HCT116 (cell line): ENCODE data around the gene COBLL1. TPM values are rescaled to one million over a fixed set of nuclear protein-coding genes. Genes with fewer than 3 reads are reported as not detected.

ENCODE experiments used
- ATAC-seq: fragments of 200-7000 bp; cut with Tn5 transposase; 2 replicates; pipeline ENCODE4 v1.9.1; 2020; ENCODE audit warnings: mild to moderate bottlenecking, moderate library complexity
- BruUV-seq: library from RNA; stranded (reverse); fragments of 400-500 nt; replicated peaks from 2 replicates; lab custom pipeline; 2021; lab: Mats Ljungman, UMichigan
- CTCF ChIA-PET: fragments of 300-600 bp; sonication (Branson Sonifier 250); formaldehyde crosslinking; loops from one replicate; lab custom pipeline; 2021; ENCODE audit warnings: antibody characterized with exemption; lab: Charles Lee
- POLR2A ChIA-PET: fragments of 300-600, 350-600 bp; sonication (Branson Sonifier 250); formaldehyde crosslinking; loops from one replicate; lab custom pipeline; 2021; ENCODE audit warnings: antibody characterized with exemption; lab: Charles Lee
- RAD21 ChIA-PET, 2 experiments: fragments of 300-600 bp; sonication (Branson Sonifier 250); formaldehyde crosslinking; loops; one replicate each; lab custom pipeline; 2023; ENCODE audit warnings: low total read pairs in 2 of 2; ENCODE audit not compliant: uncharacterized antibody in 2 of 2, unreplicated experiment in 2 of 2, low non-redundant PET in 1 of 2; lab: Charles Lee
- DNase-seq: peaks from one replicate; pipeline ENCODE4 v3.0.0-alpha.2; 2010; ENCODE audit warnings: low read depth, low spot score
- H2AFZ ChIP-seq: fragments of 200-600 bp; shearing (Covaris generic), sonication (generic); 2 replicates; pipeline ENCODE4 v1.6.1; 2017; ENCODE audit warnings: low read depth, mixed run types, mixed read lengths, antibody characterized with exemption, low read length; ENCODE audit not compliant: poor library complexity, severe bottlenecking
- H3K27ac ChIP-seq: 2 replicates; pipeline ENCODE4 v1.5.1; 2012; ENCODE audit warnings: low read depth, low read length
- H3K27me3 ChIP-seq: fragments of 200-600 bp; sonication (generic); 2 replicates; pipeline ENCODE4 v1.6.1; 2016; ENCODE audit warnings: mixed run types, low read length, mixed read lengths; ENCODE audit not compliant: insufficient read depth
- H3K36me3 ChIP-seq, 2 experiments: fragments of 200-500 bp in 1 of 2; fragments of 200-600 bp in 1 of 2; sonication (Bioruptor generic) in 1 of 2; sonication (generic) in 1 of 2; 2 replicates each; pipeline versions ENCODE4 v1.5.1 to v1.6.1; 2014 to 2016; ENCODE audit warnings: low read length in 2 of 2, inconsistent platforms in 1 of 2, mixed read lengths in 1 of 2, mixed run types in 1 of 2; ENCODE audit not compliant: insufficient read depth in 2 of 2, control insufficient read depth in 1 of 2
- H3K4me1 ChIP-seq, 2 experiments: fragments of 200-600 bp in 1 of 2; sonication (generic) in 1 of 2; 2 replicates each; pipeline versions ENCODE4 v1.5.1 to v1.6.1; 2012 to 2017; ENCODE audit warnings: low read length in 2 of 2, inconsistent platforms in 1 of 2, mild to moderate bottlenecking in 1 of 2, mixed read lengths in 1 of 2, mixed run types in 1 of 2, moderate library complexity in 1 of 2; ENCODE audit not compliant: insufficient read depth in 2 of 2, control insufficient read depth in 1 of 2
- H3K4me2 ChIP-seq: fragments of 200-600 bp; sonication (generic); 2 replicates; pipeline ENCODE4 v1.6.1; 2017; ENCODE audit warnings: mixed run types, low read length, mixed read lengths
- H3K4me3 ChIP-seq, 2 experiments: fragments of 200-600 bp in 1 of 2; sonication (generic) in 1 of 2; replicated peaks in 1 of 2; 2 replicates each; pipeline ENCODE4 v1.5.1; 2011 to 2016; ENCODE audit warnings: low read length in 2 of 2, control low read depth in 1 of 2, low read depth in 1 of 2, mild to moderate bottlenecking in 1 of 2, mixed read lengths in 1 of 2, mixed run types in 1 of 2
- H3K79me2 ChIP-seq: fragments of 200-600 bp; sonication (generic); 2 replicates; pipeline ENCODE4 v1.6.1; 2017; ENCODE audit warnings: mild to moderate bottlenecking, mixed run types, low read length, moderate library complexity, mixed read lengths; ENCODE audit not compliant: insufficient read depth
- H3K9ac ChIP-seq: fragments of 200-600 bp; sonication (generic); 2 replicates; pipeline ENCODE4 v1.6.1; 2016; ENCODE audit warnings: low read length, mixed read lengths
- H3K9me2 ChIP-seq: fragments of 200-600 bp; sonication (generic), shearing (Covaris generic); 2 replicates; pipeline ENCODE4 v1.6.1; 2017; ENCODE audit warnings: mixed run types, mild to moderate bottlenecking, moderate library complexity; ENCODE audit not compliant: insufficient read depth
- H3K9me3 ChIP-seq, 2 experiments: fragments of 200-500 bp in 1 of 2; fragments of 200-600 bp in 1 of 2; sonication (Bioruptor generic) in 1 of 2; sonication (generic) in 1 of 2; 2 replicates each; pipeline ENCODE4 v1.6.1; 2014 to 2017; ENCODE audit warnings: low read length in 2 of 2, mixed read lengths in 2 of 2, inconsistent platforms in 1 of 2, low read depth in 1 of 2, mild to moderate bottlenecking in 1 of 2, mixed run types in 1 of 2, moderate library complexity in 1 of 2; ENCODE audit not compliant: control insufficient read depth in 1 of 2, insufficient read depth in 1 of 2
- H4K20me1 ChIP-seq: fragments of 200-600 bp; sonication (generic), shearing (Covaris generic); 2 replicates; pipeline ENCODE4 v1.6.1; 2017; ENCODE audit warnings: mixed run types, mild to moderate bottlenecking, moderate library complexity; ENCODE audit not compliant: insufficient read depth
- CEBPB ChIP-seq: IDR thresholded peaks from 2 replicates; pipeline ENCODE4 v1.6.1; 2012; ENCODE audit warnings: low read depth
- EGR1 ChIP-seq: IDR thresholded peaks from 2 replicates; pipeline ENCODE4 v1.6.1; 2012; ENCODE audit warnings: low read depth
- ELF1 ChIP-seq: IDR thresholded peaks from 2 replicates; pipeline ENCODE4 v1.6.1; 2012; ENCODE audit warnings: low read depth, borderline replicate concordance
- EZH2phosphoT487 ChIP-seq: fragments of 200-600 bp; IDR thresholded peaks from 2 replicates; pipeline ENCODE4 v1.6.1; 2018; ENCODE audit warnings: antibody characterized with exemption, borderline replicate concordance
- SRF ChIP-seq: IDR thresholded peaks from 2 replicates; pipeline ENCODE4 v1.6.1; 2012; ENCODE audit warnings: low read depth
- TCF7L2 ChIP-seq: IDR thresholded peaks from 2 replicates; pipeline ENCODE4 v1.7.0; 2011; ENCODE audit warnings: borderline replicate concordance, inconsistent platforms; ENCODE audit not compliant: insufficient read depth, insufficient read length; ENCODE audit errors: extremely low read depth
- YY1 ChIP-seq: IDR thresholded peaks from 2 replicates; pipeline ENCODE4 v1.6.1; 2011; ENCODE audit warnings: low read length, low read depth, moderate library complexity, mild to moderate bottlenecking; ENCODE audit not compliant: insufficient replicate concordance; ENCODE audit errors: extremely low read depth
- intact Hi-C: fragments of 100-400 bp; cut with micrococcal nuclease; formaldehyde crosslinking; loops from 2 replicates; pipeline ENCODE4 v1.10.0; 2022
- total RNA-seq: library from RNA; stranded (reverse); gene quantifications from one replicate; pipeline ENCODE4 v1.2.1, GENCODE V29; 2021; ENCODE audit not compliant: unreplicated experiment
- TF ChIP-seq, protein P1 (sequence below), 3 experiments: fragments of 200-600 bp in 1 of 3; sonication (generic) in 1 of 3; IDR thresholded peaks in 2 of 3; conservative IDR thresholded peaks in 1 of 3; 2 replicates each; pipeline ENCODE4 v1.5.1; 2012 to 2017; ENCODE audit warnings: low read depth in 2 of 3, low read length in 2 of 3, antibody characterized with exemption in 1 of 3, borderline replicate concordance in 1 of 3, control low read depth in 1 of 3, mild to moderate bottlenecking in 1 of 3, mixed read lengths in 1 of 3, mixed run types in 1 of 3, moderate library complexity in 1 of 3; ENCODE audit not compliant: insufficient read depth in 1 of 3
- TF ChIP-seq, protein P2 (sequence below): IDR thresholded peaks from 2 replicates; pipeline ENCODE4 v1.6.1; 2012; ENCODE audit warnings: low read depth

Gene COBLL1
- total RNA-seq, 1 experiment from 2014 or later: 3.6 TPM

DNA sequence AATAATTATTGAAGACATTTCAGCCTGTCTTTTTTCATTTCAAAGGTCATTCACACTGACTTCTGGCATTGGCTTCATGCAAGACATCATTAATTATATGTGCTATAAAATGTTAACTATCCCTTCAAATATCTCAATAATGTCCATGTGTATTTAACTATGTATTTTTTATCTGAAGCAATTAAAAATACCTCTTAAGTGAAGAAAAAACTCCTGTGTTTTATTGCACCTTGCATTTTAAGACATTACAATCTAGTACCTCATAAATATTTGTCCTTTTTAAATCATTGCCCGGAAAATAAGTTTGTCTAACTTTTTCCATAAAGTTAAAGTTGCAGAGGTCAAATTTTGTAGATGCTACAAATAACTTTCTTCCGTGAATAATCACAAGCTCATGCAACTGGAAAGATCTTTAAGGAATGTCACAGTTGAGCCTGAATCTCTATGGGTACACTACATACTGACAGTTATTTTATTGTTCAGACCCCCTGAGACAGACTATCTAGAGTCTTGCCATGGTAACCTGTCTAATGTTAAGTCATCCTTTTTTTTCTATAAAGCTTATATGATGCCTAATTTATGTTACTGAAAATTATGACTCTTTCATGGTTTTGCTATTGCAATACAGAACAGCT, 38.4 kb upstream of the COBLL1 start:
- H3K9ac ChIP-seq: no peak overlapping the region
- H3K36me3 ChIP-seq: no peaks in the 10 kb centered on the region
- intact Hi-C loops: no loop called here
- ChIA-PET CTCF (no interaction called here), RAD21 (no interaction called here)
- BruUV-seq: no TSS peak
- no peak overlapping the region for H2AFZ ChIP-seq
- H4K20me1 ChIP-seq: no peaks in the 10 kb centered on the region
- no peaks in the 10 kb centered on the region for H3K9me2 ChIP-seq
- no peaks in the 10 kb centered on the region for H3K27me3 ChIP-seq
- no peak for DNase-seq
- H3K4me2 ChIP-seq: no peak overlapping the region
- H3K79me2 ChIP-seq: no peaks in the 10 kb centered on the region
- TF ChIP-seq YY1 (no peak), CEBPB (no peak), EZH2phosphoT487 (no peak), ELF1 (no peak), EGR1 (no peak), SRF (no peak), TCF7L2 (no peak)
- TF ChIP-seq, protein P1, sequence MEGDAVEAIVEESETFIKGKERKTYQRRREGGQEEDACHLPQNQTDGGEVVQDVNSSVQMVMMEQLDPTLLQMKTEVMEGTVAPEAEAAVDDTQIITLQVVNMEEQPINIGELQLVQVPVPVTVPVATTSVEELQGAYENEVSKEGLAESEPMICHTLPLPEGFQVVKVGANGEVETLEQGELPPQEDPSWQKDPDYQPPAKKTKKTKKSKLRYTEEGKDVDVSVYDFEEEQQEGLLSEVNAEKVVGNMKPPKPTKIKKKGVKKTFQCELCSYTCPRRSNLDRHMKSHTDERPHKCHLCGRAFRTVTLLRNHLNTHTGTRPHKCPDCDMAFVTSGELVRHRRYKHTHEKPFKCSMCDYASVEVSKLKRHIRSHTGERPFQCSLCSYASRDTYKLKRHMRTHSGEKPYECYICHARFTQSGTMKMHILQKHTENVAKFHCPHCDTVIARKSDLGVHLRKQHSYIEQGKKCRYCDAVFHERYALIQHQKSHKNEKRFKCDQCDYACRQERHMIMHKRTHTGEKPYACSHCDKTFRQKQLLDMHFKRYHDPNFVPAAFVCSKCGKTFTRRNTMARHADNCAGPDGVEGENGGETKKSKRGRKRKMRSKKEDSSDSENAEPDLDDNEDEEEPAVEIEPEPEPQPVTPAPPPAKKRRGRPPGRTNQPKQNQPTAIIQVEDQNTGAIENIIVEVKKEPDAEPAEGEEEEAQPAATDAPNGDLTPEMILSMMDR (IDR thresholded peaks at IDR 0.05 in 2 of 3, conservative IDR thresholded peaks at IDR 0.05 in 1 of 3; ENCODE audit: borderline replicate concordance in 1 of 3, insufficient read depth in 1 of 3, low read depth in 2 of 3, low read length in 2 of 3): no peak
- TF ChIP-seq, protein P2, sequence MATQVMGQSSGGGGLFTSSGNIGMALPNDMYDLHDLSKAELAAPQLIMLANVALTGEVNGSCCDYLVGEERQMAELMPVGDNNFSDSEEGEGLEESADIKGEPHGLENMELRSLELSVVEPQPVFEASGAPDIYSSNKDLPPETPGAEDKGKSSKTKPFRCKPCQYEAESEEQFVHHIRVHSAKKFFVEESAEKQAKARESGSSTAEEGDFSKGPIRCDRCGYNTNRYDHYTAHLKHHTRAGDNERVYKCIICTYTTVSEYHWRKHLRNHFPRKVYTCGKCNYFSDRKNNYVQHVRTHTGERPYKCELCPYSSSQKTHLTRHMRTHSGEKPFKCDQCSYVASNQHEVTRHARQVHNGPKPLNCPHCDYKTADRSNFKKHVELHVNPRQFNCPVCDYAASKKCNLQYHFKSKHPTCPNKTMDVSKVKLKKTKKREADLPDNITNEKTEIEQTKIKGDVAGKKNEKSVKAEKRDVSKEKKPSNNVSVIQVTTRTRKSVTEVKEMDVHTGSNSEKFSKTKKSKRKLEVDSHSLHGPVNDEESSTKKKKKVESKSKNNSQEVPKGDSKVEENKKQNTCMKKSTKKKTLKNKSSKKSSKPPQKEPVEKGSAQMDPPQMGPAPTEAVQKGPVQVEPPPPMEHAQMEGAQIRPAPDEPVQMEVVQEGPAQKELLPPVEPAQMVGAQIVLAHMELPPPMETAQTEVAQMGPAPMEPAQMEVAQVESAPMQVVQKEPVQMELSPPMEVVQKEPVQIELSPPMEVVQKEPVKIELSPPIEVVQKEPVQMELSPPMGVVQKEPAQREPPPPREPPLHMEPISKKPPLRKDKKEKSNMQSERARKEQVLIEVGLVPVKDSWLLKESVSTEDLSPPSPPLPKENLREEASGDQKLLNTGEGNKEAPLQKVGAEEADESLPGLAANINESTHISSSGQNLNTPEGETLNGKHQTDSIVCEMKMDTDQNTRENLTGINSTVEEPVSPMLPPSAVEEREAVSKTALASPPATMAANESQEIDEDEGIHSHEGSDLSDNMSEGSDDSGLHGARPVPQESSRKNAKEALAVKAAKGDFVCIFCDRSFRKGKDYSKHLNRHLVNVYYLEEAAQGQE: no peak
- TF ChIP-seq, all 23 proteins: peak for 0
- POLR2A ChIA-PET: no interaction called here
- H3K4me3 ChIP-seq: no peak overlapping the region
- H3K9me3 ChIP-seq: no peaks in the 10 kb centered on the region
- no peak overlapping the region for H3K27ac ChIP-seq
- no peaks in the 10 kb centered on the region for H3K4me1 ChIP-seq
- ATAC-seq: no peak
